ENCODE data around the gene ARMC5. TPM values are rescaled to one million over a fixed set of nuclear protein-coding genes. Genes with fewer than 3 reads are reported as not detected.

Gene ARMC5
- total and polyA plus RNA-seq, 9 of the 15 experiments (the other 6 are each of a cell fraction or from before 2014, with no cell fraction given) = 0.11 to 13.5 (median 2.1) TPM

Other genes with a start within 250 kb of the ARMC5 start
Only the 7 nearest of the 11 such genes appear.
- not detected in 2 replicates for gene ITGAD, start 66.2 kb upstream of the ARMC5 start, total RNA-seq (2014; rRNA removed)
- not detected in 2 replicates for gene ITGAD, start 66.2 kb upstream of the ARMC5 start, total RNA-seq (2014; rRNA removed; fragmentation: Illumina TruSeq; extraction: Trizol)
- gene ITGAD, start 66.2 kb upstream of the ARMC5 start, total RNA-seq (2015; rRNA removed; fragmentation: Illumina TruSeq; extraction: Trizol) = not detected in 2 replicates
- gene ITGAD, start 66.2 kb upstream of the ARMC5 start, total RNA-seq (2021) = not detected in 2 replicates
- gene ITGAD, start 66.2 kb upstream of the ARMC5 start, polyA plus RNA-seq (2011; rRNA removed) = not detected in 2 replicates
- gene ITGAD, start 66.2 kb upstream of the ARMC5 start, polyA plus RNA-seq (2014; fragmentation: Illumina TruSeq; extraction: Trizol) = not detected in 2 replicates
- gene ITGAD, start 66.2 kb upstream of the ARMC5 start, polyA plus RNA-seq (2014; fragmentation: Nextera tagmentation; extraction: Ambion mirVana) = not detected
- gene ITGAD, start 66.2 kb upstream of the ARMC5 start, polyA plus RNA-seq (2014; rRNA removed) = not detected in 2 replicates
- not detected in 2 replicates for gene COX6A2, start 31.1 kb upstream of the ARMC5 start, total RNA-seq (2014; rRNA removed)
- not detected in 2 replicates for gene COX6A2, start 31.1 kb upstream of the ARMC5 start, total RNA-seq (2014; rRNA removed; fragmentation: Illumina TruSeq; extraction: Trizol)
- gene COX6A2, start 31.1 kb upstream of the ARMC5 start, total RNA-seq (2015; rRNA removed; fragmentation: Illumina TruSeq; extraction: Trizol) = not detected in 2 replicates
- gene COX6A2, start 31.1 kb upstream of the ARMC5 start, total RNA-seq (2021) = not detected in 2 replicates
- gene COX6A2, start 31.1 kb upstream of the ARMC5 start, polyA plus RNA-seq (2011; rRNA removed) = not detected in 2 replicates
- not detected in 2 replicates for gene COX6A2, start 31.1 kb upstream of the ARMC5 start, polyA plus RNA-seq (2014; fragmentation: Illumina TruSeq; extraction: Trizol)
- not detected for gene COX6A2, start 31.1 kb upstream of the ARMC5 start, polyA plus RNA-seq (2014; fragmentation: Nextera tagmentation; extraction: Ambion mirVana)
- gene COX6A2, start 31.1 kb upstream of the ARMC5 start, polyA plus RNA-seq (2014; rRNA removed) = not detected in 2 replicates
- not detected in 2 replicates for gene ZNF843, start 16.7 kb upstream of the ARMC5 start, total RNA-seq (2014; rRNA removed)
- not detected in 2 replicates for gene ZNF843, start 16.7 kb upstream of the ARMC5 start, total RNA-seq (2014; rRNA removed; fragmentation: Illumina TruSeq; extraction: Trizol)
- not detected in 2 replicates for gene ZNF843, start 16.7 kb upstream of the ARMC5 start, total RNA-seq (2015; rRNA removed; fragmentation: Illumina TruSeq; extraction: Trizol)
- 0.13 TPM in 1 of 2 replicates, not detected in the other for gene ZNF843, start 16.7 kb upstream of the ARMC5 start, total RNA-seq (2021)
- gene ZNF843, start 16.7 kb upstream of the ARMC5 start, polyA plus RNA-seq (2011; rRNA removed) = 0.03 and 0.06 TPM in 2 replicates
- 0.04 and 0.07 TPM in 2 replicates for gene ZNF843, start 16.7 kb upstream of the ARMC5 start, polyA plus RNA-seq (2014; fragmentation: Illumina TruSeq; extraction: Trizol)
- under 1 TPM in 1 of 2 experiments, not detected in 1; 0.06 TPM for gene ZNF843, start 16.7 kb upstream of the ARMC5 start, polyA plus RNA-seq (2014; fragmentation: Nextera tagmentation; extraction: Ambion mirVana)
- not detected in 2 replicates for gene ZNF843, start 16.7 kb upstream of the ARMC5 start, polyA plus RNA-seq (2014; rRNA removed)
- gene TGFB1I1, start 12.7 kb downstream of the ARMC5 start, total RNA-seq (2014; rRNA removed) = 0.53 and 0.91 TPM in 2 replicates
- 0.11 and 0.29 TPM in 2 replicates for gene TGFB1I1, start 12.7 kb downstream of the ARMC5 start, total RNA-seq (2014; rRNA removed; fragmentation: Illumina TruSeq; extraction: Trizol)
- 0.25 and 0.26 TPM in 2 replicates for gene TGFB1I1, start 12.7 kb downstream of the ARMC5 start, total RNA-seq (2015; rRNA removed; fragmentation: Illumina TruSeq; extraction: Trizol)
- 0.64 and 0.85 TPM in 2 replicates for gene TGFB1I1, start 12.7 kb downstream of the ARMC5 start, total RNA-seq (2021)
- gene TGFB1I1, start 12.7 kb downstream of the ARMC5 start, polyA plus RNA-seq (2011; rRNA removed) = 0.04 and 0.08 TPM in 2 replicates
- gene TGFB1I1, start 12.7 kb downstream of the ARMC5 start, polyA plus RNA-seq (2014; fragmentation: Illumina TruSeq; extraction: Trizol) = 0.62 and 0.73 TPM in 2 replicates
- under 1 TPM; 0.06 TPM for gene TGFB1I1, start 12.7 kb downstream of the ARMC5 start, polyA plus RNA-seq (2014; fragmentation: Nextera tagmentation; extraction: Ambion mirVana)
- gene TGFB1I1, start 12.7 kb downstream of the ARMC5 start, polyA plus RNA-seq (2014; rRNA removed) = 0.19 and 0.54 TPM in 2 replicates
- gene SLC5A2, start 23.6 kb downstream of the ARMC5 start, total RNA-seq (2014; rRNA removed) = not detected in 2 replicates
- not detected in 2 replicates for gene SLC5A2, start 23.6 kb downstream of the ARMC5 start, total RNA-seq (2014; rRNA removed; fragmentation: Illumina TruSeq; extraction: Trizol)
- gene SLC5A2, start 23.6 kb downstream of the ARMC5 start, total RNA-seq (2015; rRNA removed; fragmentation: Illumina TruSeq; extraction: Trizol) = not detected in 2 replicates
- gene SLC5A2, start 23.6 kb downstream of the ARMC5 start, total RNA-seq (2021) = 0.07 TPM in 1 of 2 replicates, not detected in the other
- gene SLC5A2, start 23.6 kb downstream of the ARMC5 start, polyA plus RNA-seq (2011; rRNA removed) = not detected in 2 replicates
- not detected in 2 replicates for gene SLC5A2, start 23.6 kb downstream of the ARMC5 start, polyA plus RNA-seq (2014; fragmentation: Illumina TruSeq; extraction: Trizol)
- gene SLC5A2, start 23.6 kb downstream of the ARMC5 start, polyA plus RNA-seq (2014; fragmentation: Nextera tagmentation; extraction: Ambion mirVana) = 1 to 10 TPM; 2.2 to 2.7 TPM
- not detected in 2 replicates for gene SLC5A2, start 23.6 kb downstream of the ARMC5 start, polyA plus RNA-seq (2014; rRNA removed)
- gene RUSF1, start 48.9 kb downstream of the ARMC5 start, total RNA-seq (2014; rRNA removed) = 27.6 and 35.1 TPM in 2 replicates
- gene RUSF1, start 48.9 kb downstream of the ARMC5 start, total RNA-seq (2014; rRNA removed; fragmentation: Illumina TruSeq; extraction: Trizol) = 15.8 and 17.8 TPM in 2 replicates
- gene RUSF1, start 48.9 kb downstream of the ARMC5 start, total RNA-seq (2015; rRNA removed; fragmentation: Illumina TruSeq; extraction: Trizol) = 22.9 and 23.4 TPM in 2 replicates
- gene RUSF1, start 48.9 kb downstream of the ARMC5 start, total RNA-seq (2021) = 44.1 and 49.8 TPM in 2 replicates
- gene RUSF1, start 48.9 kb downstream of the ARMC5 start, polyA plus RNA-seq (2011; rRNA removed) = 46.7 and 74.1 TPM in 2 replicates
- gene RUSF1, start 48.9 kb downstream of the ARMC5 start, polyA plus RNA-seq (2014; fragmentation: Illumina TruSeq; extraction: Trizol) = 43.2 and 54.4 TPM in 2 replicates
- under 1 TPM; 0.80 to 0.89 TPM for gene RUSF1, start 48.9 kb downstream of the ARMC5 start, polyA plus RNA-seq (2014; fragmentation: Nextera tagmentation; extraction: Ambion mirVana)
- 52.8 and 54.4 TPM in 2 replicates for gene RUSF1, start 48.9 kb downstream of the ARMC5 start, polyA plus RNA-seq (2014; rRNA removed)
- gene AHSP, start 68.4 kb downstream of the ARMC5 start, total RNA-seq (2014; rRNA removed) = 23.3 and 25.8 TPM in 2 replicates
- 18.1 and 21.6 TPM in 2 replicates for gene AHSP, start 68.4 kb downstream of the ARMC5 start, total RNA-seq (2014; rRNA removed; fragmentation: Illumina TruSeq; extraction: Trizol)
- 12.0 and 13.0 TPM in 2 replicates for gene AHSP, start 68.4 kb downstream of the ARMC5 start, total RNA-seq (2015; rRNA removed; fragmentation: Illumina TruSeq; extraction: Trizol)
- 21.3 TPM in 2 replicates for gene AHSP, start 68.4 kb downstream of the ARMC5 start, total RNA-seq (2021)
- 6.1 and 6.6 TPM in 2 replicates for gene AHSP, start 68.4 kb downstream of the ARMC5 start, polyA plus RNA-seq (2011; rRNA removed)
- gene AHSP, start 68.4 kb downstream of the ARMC5 start, polyA plus RNA-seq (2014; fragmentation: Illumina TruSeq; extraction: Trizol) = 23.3 and 45.7 TPM in 2 replicates
- gene AHSP, start 68.4 kb downstream of the ARMC5 start, polyA plus RNA-seq (2014; fragmentation: Nextera tagmentation; extraction: Ambion mirVana) = 10 to 100 TPM; 82.9 to 99.1 TPM
- gene AHSP, start 68.4 kb downstream of the ARMC5 start, polyA plus RNA-seq (2014; rRNA removed) = 29.6 and 30.7 TPM in 2 replicates